Neutrophil (primary cell): ENCODE data around the gene ATF1.
"Not testable (repeated sequence)": the region's sequence is repeated elsewhere in the genome, so short reads cannot be mapped to it uniquely, and the experiment has no call there.

ENCODE experiments used
- H3K27ac ChIP-seq: fragments of 200-600 bp; sonication (generic); 2 replicates; pipeline ENCODE4 v1.5.1; 2016; ENCODE audit warnings: mild to moderate bottlenecking, moderate library complexity
- H3K27me3 ChIP-seq: fragments of 200-600 bp; sonication (generic); 2 replicates; pipeline ENCODE4 v1.6.0; 2016; ENCODE audit warnings: mild to moderate bottlenecking
- H3K36me3 ChIP-seq: fragments of 200-600 bp; sonication (generic); 2 replicates; pipeline ENCODE4 v1.5.1; 2017
- H3K4me1 ChIP-seq, 2 experiments: fragments of 200-600 bp in 1 of 2; sonication (generic) in 1 of 2; 1 replicate in 1 of 2; 2 replicates in 1 of 2; pipeline versions ENCODE4 v1.5.1 to v1.6.1; 2013 to 2016; ENCODE audit warnings: low read depth in 1 of 2, low read length in 1 of 2, mild to moderate bottlenecking in 1 of 2, moderate library complexity in 1 of 2; ENCODE audit not compliant: control insufficient read depth in 1 of 2, insufficient read depth in 1 of 2
- H3K4me3 ChIP-seq, 2 experiments: fragments of 200-600 bp in 1 of 2; sonication (generic) in 1 of 2; 1 replicate in 1 of 2; 2 replicates in 1 of 2; pipeline ENCODE4 v1.5.1; 2013 to 2016; ENCODE audit warnings: low read depth in 1 of 2, low read length in 1 of 2, mild to moderate bottlenecking in 1 of 2, moderate library complexity in 1 of 2
- H3K9me3 ChIP-seq: fragments of 200-600 bp; sonication (generic); 2 replicates; pipeline ENCODE4 v1.5.1; 2016
- TF ChIP-seq, protein P1 (sequence below): fragments of 200-600 bp; sonication (generic); IDR thresholded peaks from 2 replicates; pipeline ENCODE4 v1.5.1; 2016; ENCODE audit warnings: antibody characterized with exemption

ATF1 gene

DNA sequence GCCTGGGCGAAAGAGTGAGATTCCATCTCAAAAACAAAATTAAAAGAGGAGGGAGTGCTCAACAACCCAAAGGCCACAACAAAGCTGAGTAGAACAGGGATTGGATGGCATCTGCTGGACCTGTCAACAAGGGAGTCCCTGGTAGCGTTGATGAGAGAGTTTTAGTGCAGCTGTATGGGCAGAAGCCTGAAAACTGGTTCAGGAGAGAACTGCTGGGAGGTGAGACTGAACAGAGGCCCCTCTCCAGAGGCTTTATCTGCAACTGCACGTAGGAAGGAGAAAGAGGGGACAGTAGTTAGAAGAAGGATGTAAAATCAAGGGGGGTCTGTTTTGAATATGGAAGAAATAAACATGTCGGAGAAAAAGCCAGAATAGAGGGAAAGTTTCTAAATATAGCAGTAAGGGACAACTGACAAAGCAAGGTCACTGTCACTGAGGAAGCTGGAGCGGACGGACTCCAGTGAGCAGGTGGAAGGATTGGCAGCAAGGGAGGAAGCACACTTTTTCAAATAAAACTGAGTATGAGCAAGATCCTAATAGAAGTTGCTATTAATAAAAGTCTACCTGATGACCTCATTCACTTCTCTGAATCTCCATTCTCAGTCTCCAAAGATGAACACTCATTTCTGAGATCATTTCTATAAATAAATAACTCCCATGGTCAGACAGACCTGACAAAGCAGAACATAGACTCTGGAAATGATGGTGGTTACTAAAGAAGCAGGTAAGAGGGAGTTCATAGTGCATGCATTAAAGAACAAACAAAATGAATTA is 11.8 kb upstream of the ATF1 start:
- TF ChIP-seq, protein P1, sequence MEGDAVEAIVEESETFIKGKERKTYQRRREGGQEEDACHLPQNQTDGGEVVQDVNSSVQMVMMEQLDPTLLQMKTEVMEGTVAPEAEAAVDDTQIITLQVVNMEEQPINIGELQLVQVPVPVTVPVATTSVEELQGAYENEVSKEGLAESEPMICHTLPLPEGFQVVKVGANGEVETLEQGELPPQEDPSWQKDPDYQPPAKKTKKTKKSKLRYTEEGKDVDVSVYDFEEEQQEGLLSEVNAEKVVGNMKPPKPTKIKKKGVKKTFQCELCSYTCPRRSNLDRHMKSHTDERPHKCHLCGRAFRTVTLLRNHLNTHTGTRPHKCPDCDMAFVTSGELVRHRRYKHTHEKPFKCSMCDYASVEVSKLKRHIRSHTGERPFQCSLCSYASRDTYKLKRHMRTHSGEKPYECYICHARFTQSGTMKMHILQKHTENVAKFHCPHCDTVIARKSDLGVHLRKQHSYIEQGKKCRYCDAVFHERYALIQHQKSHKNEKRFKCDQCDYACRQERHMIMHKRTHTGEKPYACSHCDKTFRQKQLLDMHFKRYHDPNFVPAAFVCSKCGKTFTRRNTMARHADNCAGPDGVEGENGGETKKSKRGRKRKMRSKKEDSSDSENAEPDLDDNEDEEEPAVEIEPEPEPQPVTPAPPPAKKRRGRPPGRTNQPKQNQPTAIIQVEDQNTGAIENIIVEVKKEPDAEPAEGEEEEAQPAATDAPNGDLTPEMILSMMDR = no peak
- Histone ChIP-seq H3K9me3 (no peaks in the 10 kb centered on the region), H3K27me3 (no peaks in the 10 kb centered on the region), H3K4me3 (no peak overlapping the region), H3K4me1 (peaks cover 9 to 10% of the 10 kb centered on the region in 2 experiments), H3K36me3 (peaks cover 26% of the 10 kb centered on the region), H3K27ac (no peak overlapping the region)

DNA sequence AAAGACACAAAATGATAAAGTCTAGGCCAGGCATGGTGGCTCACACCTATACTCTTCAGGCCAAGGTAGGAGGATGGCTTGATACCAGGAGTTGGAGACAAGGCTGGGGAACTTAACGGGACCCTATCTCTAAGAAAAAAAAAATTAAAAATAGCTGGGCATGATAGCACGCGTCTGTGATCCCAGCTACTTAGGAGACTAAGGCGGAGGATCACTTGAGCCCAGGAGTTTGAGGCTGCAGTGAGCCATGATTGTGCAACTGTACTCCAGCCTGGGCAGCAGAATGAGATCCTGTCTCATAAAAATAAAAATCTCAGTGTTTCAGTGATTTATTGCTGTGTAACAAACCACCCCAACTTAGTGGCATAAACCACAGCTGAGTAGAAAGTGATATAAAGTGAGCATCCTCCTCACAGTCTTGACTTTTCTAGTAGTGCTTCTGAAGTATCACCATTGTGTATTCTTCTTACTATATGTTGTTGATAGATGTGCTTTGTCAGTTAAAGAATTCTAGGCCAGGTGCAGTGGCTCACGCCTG is 10.6 kb upstream of the ATF1 start:
- TF ChIP-seq, protein P1 = no peak
- Histone ChIP-seq H3K27me3 (no peaks in the 10 kb centered on the region), H3K4me1 (no peaks in the 10 kb centered on the region)

DNA sequence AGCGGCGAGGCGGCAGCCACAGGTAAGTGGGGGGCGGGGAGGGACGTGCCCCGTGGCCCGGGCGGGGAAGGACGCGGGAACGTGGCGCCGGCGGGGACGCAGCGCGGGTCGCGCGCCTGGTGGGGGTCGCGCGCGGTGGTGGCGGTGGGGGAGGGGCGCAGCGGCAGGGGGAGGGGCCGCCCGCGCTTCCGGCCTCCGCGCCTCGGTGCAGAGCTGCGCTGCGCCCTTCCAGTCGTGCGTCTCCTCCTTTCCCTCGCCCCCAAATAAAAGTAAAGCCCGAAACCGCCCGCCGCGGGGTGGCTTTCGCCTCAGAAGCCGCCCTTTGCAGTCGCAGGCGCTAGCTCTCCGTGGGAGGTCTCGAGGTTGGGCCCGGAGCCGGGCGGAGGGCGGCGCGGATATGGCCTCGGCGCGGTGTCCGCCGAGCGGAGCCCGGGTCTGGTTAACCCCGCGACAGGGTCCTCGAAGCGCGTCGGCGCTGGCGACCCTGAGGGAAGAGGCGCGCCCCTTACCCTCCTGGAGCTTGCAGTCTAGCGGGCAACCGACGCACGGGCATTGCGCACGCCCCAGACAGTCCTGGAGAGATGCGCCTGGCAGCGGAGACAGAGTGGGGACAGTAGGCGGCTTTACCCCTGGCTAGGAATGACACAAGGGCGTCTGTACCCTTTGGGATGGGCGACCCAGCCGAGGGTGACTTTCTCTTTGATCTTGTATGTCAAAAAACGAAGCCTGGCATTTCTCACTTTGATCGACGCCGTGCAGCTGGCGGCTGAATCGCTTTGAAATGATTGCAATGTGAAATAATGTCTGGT is 589 bp downstream of the ATF1 start:
- peak overlapping the region; percentile 92 to 94 for H3K4me3 ChIP-seq
- H3K36me3 ChIP-seq = no peaks in the 10 kb centered on the region
- TF ChIP-seq, protein P1 = no peak

More for the DNA sequence above, 10.6 kb upstream of the ATF1 start:
- Histone ChIP-seq H3K27ac (no peak overlapping the region), H3K36me3 (peaks cover 15% of the 10 kb centered on the region), H3K9me3 (no peaks in the 10 kb centered on the region), H3K4me3 (no peak overlapping the region)

DNA sequence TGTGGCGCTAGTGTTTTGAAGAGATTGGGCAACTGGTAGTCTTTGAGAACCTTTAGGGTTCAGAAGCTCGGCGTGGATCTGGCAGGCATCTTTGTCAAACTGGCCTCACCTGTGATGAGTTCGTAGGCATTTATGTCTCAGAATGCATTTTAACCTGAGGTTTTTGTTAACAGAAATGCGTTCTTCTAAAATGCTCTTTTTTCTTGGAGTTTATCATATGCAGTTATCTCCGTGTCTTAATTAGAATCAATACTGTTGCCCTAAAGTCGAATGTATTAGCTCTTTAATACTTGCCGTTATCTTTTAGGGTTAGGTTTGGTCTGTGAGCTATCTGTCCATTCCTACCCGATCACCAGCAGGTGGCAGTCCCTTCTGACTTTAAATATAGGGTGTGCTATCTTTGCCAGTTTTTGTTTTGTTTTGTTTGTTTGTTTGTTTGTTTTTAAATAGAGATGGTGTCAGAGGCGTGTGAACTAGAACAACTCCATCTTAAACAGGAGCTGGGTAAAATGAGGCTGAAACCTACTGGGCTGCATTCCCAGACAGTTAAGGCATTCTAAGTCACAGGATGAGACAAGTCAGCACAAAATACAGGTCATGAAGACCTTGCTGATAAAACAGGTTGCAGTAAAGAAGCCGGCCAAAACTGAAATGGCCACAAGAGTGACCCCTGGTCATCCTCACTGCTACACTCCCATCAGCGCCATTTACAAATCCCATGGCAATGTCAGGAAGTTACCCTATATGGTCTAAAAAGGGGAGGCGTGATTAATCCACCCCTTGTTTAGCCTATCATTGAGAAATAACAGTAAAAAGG is 1.4 kb downstream of the ATF1 start:
- Histone ChIP-seq H3K4me1 (peaks cover 35 to 43% of the 10 kb centered on the region in 2 experiments), H3K9me3 (no peaks in the 10 kb centered on the region), H3K4me3 (peak overlapping the region; percentile 92 to 94), H3K27me3 (no peaks in the 10 kb centered on the region), H3K36me3 (no peaks in the 10 kb centered on the region), H3K27ac (peak overlapping the region; percentile 98)
- TF ChIP-seq, protein P1 = peak; percentile 72

More for the DNA sequence above, 589 bp downstream of the ATF1 start:
- Histone ChIP-seq H3K27ac (peak overlapping the region; percentile 98), H3K27me3 (no peaks in the 10 kb centered on the region), H3K4me1 (peaks cover 35 to 43% of the 10 kb centered on the region in 2 experiments), H3K9me3 (no peaks in the 10 kb centered on the region)

DNA sequence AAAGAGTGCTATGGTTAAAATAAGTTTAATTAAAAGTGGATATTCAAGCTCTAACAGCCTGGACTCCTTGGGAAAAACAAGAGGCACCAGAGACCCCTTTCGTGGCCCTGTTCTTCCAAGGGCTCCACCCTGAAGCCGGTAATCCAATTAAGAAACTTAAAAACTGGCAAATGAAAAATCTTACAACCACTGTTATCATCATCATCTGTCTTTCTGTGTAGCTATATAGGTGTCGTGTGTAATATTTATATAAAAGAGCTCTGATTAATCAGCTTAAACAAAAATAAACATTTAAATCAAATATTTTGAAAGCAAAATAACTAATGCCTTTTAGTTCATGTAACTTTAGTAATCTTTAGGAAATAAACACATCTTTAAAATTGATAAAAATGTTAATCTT is 4.5 kb downstream of the ATF1 start:
- Histone ChIP-seq H3K4me3 (no peak overlapping the region), H3K9me3 (no peaks in the 10 kb centered on the region), H3K27ac (no peak overlapping the region), H3K4me1 (peaks cover 16 to 17% of the 10 kb centered on the region in 2 experiments), H3K36me3 (peaks cover 11% of the 10 kb centered on the region), H3K27me3 (no peaks in the 10 kb centered on the region)
- TF ChIP-seq, protein P1 = no peak

DNA sequence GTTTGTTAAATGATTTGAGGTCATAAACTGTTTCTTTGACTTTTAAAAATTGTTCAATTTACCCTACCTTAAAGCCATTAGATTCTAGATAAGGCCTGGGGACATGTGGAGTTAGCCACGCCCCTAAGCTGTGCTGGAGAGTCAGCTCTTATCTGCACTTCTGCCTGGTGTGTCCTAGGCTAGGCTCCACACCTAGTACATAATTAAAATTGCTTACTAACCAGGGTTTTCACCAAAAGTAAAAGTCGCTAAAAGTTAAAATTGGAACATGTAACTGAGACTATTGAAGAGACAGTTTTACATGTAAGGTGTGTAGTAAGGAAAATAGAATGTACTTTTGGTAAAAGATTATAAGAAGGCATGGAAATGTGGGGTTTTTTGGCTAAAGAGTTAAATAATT is 4.9 kb downstream of the ATF1 start:
- Histone ChIP-seq H3K4me1 (peaks cover 16 to 17% of the 10 kb centered on the region in 2 experiments), H3K36me3 (peaks cover 11% of the 10 kb centered on the region)
- not testable (repeated sequence) for H3K27me3 ChIP-seq, H3K9me3 ChIP-seq, H3K27ac ChIP-seq, H3K4me3 ChIP-seq
